ENCODE measurements around the gene HTD2. TPM values are rescaled to one million over a fixed set of nuclear protein-coding genes. Genes with fewer than 3 reads are reported as not detected.
"Not testable (repeated sequence)": the region's sequence is repeated elsewhere in the genome, so short reads cannot be mapped to it uniquely, and the experiment has no call there.

HTD2 gene
- total RNA-seq, 1 experiment from 2014 or later = 14.3 TPM

GRCh38 chr3:58331593-58332152 is 25.4 kb downstream of the HTD2 start:
- no peak for DNase-seq (ENCODE audit: low read depth)

- DNase-seq (ENCODE audit: low read depth) = peak; percentile 80
Measured at GRCh38 chr3:58332575-58333188, 26.4 kb downstream of the HTD2 start, which contains the start of gene PXK. TSS of gene PXK (plus strand) at chr3:58332892. CDS start at chr3:58332989, 97 bp downstream.

- DNase-seq (ENCODE audit: low read depth) = peak; percentile 50
Measured at GRCh38 chr3:58333206-58334012, 27.1 kb downstream of the HTD2 start.

GRCh38 chr3:58334013-58334321 is 27.6 kb downstream of the HTD2 start:
- no peak for DNase-seq (ENCODE audit: low read depth)

GRCh38 chr3:58334506-58334884 is 28.2 kb downstream of the HTD2 start:
- DNase-seq (ENCODE audit: low read depth) = no peak

- DNase-seq (ENCODE audit: low read depth) = no peak
Measured at GRCh38 chr3:58335652-58335947, 29.3 kb downstream of the HTD2 start.

GRCh38 chr3:58336135-58336882 is 30.0 kb downstream of the HTD2 start:
- peak; percentile 97 for DNase-seq (ENCODE audit: low read depth)

GRCh38 chr3:58337190-58337589 is 30.9 kb downstream of the HTD2 start:
- no peak for DNase-seq (ENCODE audit: low read depth)

GRCh38 chr3:58339146-58339545 is 32.8 kb downstream of the HTD2 start:
- DNase-seq (ENCODE audit: low read depth) = not testable (repeated sequence)

- no peak for DNase-seq (ENCODE audit: low read depth)
Measured at GRCh38 chr3:58340594-58341244, 34.4 kb downstream of the HTD2 start.

GRCh38 chr3:58341376-58341775 is 35.1 kb downstream of the HTD2 start:
- DNase-seq (ENCODE audit: low read depth) = no peak

- DNase-seq (ENCODE audit: low read depth) = no peak
Measured at GRCh38 chr3:58342676-58343075, 36.4 kb downstream of the HTD2 start.

- DNase-seq (ENCODE audit: low read depth) = no peak
Measured at GRCh38 chr3:58345457-58345856, 39.1 kb downstream of the HTD2 start.

GRCh38 chr3:58346368-58346767 is 40.0 kb downstream of the HTD2 start:
- DNase-seq (ENCODE audit: low read depth) = no peak

- no peak for DNase-seq (ENCODE audit: low read depth)
Measured at GRCh38 chr3:58347984-58348383, 41.7 kb downstream of the HTD2 start.

GRCh38 chr3:58349792-58350626 is 43.7 kb downstream of the HTD2 start:
- no peak for DNase-seq (ENCODE audit: low read depth)

GRCh38 chr3:58350627-58351013 is 44.3 kb downstream of the HTD2 start:
- peak; percentile 68 for DNase-seq (ENCODE audit: low read depth)

- no peak for DNase-seq (ENCODE audit: low read depth)
Measured at GRCh38 chr3:58351920-58352319, 45.6 kb downstream of the HTD2 start.

- no peak for DNase-seq (ENCODE audit: low read depth)
Measured at GRCh38 chr3:58352626-58353025, 46.3 kb downstream of the HTD2 start.

GRCh38 chr3:58353722-58354553 is 47.6 kb downstream of the HTD2 start:
- peak; percentile 26 for DNase-seq (ENCODE audit: low read depth)
